HG02623 (cell line): ENCODE data around the gene PDCD2L.
"Not testable (repeated sequence)": the region's sequence is repeated elsewhere in the genome, so short reads cannot be mapped to it uniquely, and the experiment has no call there.

Experiments used
- ATAC-seq: cut with Tn5 transposase; IDR thresholded peaks from one replicate; pipeline ENCODE4 v1.9.1; 2021; ENCODE audit warnings: moderate library complexity; ENCODE audit not compliant: unreplicated experiment

Gene PDCD2L

DNA sequence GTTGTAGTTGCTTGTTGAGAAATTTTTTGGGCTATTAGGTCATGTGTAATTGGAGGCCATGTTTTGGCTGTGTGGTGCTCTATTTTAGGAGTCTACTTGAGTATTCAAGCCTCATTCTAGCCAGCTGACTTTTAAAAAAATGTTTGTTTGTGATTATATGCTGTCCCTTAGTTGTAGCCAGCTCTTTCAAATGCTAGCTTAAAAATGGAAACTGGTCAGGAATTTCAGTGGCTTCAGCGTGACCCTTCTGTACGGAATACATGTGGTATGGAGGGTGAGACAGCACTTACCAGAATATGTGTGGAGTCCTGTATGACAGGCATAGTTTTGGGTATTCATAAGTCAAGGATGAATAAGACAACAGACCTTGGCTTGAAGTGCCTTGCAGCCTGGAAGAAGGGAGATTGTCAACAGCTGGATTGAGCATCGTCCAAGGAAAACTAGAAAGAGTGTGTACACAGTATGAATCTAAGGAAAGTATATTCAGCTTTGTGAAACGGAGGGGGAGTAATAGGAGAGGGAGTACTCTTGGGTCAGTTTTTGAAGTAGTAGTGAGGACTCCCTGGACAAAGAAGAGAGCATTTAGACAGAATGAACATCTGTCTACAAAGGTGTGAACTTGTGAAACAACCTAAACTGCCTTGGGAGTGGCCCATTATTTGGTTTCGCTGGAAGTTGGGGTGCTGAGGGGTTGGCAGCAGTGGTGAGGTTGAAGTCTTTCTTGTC lies 57.3 kb downstream of the PDCD2L start:
- no peak for ATAC-seq

DNA sequence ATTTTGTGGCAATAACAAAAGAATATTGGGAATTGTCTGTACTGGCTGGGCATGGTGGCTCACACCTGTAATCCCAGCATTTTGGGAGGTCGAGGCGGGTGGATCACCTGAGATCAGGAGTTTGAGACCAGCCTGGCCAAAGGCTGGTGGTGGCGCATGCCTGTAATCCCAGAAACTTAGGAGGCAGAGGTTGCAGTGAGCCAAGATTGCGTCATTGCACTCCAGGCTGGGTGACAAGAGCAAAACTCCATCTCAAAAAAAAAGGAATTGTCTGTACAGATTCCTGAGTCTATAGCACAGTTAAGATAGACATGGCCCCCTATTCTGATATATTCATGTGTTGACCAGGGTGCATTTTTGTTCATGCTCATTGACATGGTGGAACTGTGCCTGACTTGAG lies 60.6 kb downstream of the PDCD2L start:
- not testable (repeated sequence) for ATAC-seq

DNA sequence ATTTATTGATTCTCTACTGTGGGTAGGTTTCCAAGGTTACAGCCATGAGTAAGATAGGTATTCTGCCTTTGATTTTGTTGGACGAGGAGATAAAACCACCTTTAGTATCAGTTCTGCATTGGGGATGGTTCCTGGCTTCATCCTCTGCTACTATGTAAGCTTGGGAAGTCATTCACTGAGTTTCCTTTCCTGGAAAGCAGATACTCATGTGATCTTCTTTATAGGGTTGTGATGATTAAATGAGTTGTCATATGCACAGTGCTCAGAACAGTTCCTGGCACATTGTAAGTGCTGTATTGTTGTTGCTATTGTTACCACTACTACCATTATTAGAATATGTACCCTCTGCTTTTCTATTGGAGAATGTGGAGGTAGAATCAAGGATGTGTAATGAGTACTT lies 64.2 kb downstream of the PDCD2L start:
- no peak for ATAC-seq

DNA sequence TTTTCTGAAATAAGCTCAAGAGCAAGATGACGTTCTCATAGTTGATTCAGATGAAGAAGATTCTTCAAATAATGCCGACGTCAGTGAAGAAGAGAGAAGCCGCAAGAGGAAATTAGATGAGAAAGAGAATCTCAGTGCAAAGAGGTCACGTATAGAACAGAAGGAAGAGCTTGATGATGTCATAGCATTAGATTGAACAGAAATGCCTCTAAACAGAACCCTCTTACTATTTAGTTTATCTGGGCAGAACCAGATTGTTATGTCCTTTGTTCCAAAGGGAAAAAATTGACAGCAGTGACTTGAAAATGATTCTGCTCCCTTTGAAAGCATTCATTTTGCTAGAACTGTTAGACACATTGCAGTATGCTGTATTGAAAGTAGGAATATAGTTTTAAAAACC lies 64.8 kb downstream of the PDCD2L start:
- ATAC-seq, result not testable (repeated sequence)

DNA sequence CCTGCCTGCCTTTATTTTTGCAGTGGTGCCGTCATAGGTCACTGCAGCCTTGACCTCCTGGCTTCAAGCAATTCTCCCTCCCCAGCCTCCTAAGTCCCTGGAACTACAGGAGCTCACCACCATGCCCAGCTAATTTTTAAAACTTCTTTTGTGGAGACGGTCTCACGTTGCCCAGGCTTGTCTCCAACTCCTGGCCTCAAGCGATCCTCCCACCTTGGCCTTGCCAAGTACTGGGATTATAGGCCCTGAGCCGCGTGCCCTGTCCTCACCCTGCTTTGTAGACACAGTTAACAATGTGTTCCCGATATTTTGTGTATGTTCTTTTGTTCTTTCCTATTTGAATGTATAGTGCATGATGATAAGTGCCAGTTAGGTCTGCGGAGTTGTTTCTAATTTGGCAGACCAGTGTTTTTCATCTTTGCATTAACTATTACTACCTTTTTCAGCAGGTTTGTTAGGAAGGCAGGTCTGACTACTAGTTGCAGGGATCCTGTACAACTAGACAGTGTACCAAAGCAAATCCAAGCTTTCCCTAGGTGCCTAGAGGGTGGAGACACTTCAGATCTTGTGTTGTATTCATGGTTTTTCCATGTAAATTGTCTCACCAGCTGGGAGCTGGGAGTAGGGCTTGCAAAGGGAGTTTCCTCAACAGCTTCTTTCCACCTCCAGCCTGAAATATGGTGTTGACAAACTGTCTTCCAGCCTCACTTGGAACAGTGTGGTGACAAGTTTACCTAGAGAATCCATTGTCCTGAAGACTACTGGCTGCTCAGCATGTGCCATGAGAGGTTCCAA lies 67.9 kb downstream of the PDCD2L start:
- no peak for ATAC-seq

DNA sequence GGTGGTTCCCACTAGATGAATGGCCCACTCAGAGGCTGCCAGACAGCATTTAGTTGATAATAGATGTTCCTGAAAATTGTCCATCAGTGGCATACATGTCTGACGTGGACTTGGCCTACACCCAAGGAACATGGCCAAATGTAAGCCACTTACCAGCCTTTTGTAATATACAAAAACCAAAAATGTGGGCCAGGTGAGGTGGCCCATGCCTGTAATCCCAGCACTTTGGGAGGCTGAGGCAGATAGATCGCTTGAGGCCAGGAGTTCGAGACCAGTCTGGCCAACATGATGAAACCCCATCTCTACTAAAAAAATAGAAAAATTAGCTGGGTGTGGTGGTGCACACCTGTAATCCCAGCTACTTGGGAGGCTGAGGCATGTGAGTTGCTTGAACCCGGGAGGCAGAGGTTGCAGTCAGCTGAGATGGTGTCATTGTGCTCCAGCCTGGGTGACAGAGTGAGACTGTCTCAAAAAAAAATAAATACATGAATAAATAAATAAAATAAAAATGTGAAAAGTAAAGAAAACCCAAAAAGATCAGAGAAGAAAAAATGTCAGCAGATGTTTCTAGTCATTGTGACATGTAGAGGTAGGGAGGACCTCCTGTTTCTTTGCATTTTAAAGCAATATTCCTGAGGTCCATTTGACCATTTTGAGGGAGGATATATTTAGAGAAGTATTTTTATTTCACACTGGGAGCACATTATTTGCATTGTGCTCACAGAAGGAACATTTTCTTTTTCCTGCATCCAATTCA lies 70.2 kb downstream of the PDCD2L start:
- ATAC-seq, result no peak

GRCh38 chr19:34475026-34475974 lies 71.1 kb downstream of the PDCD2L start:
- no peak for ATAC-seq
